T47D (cell line): ENCODE data around the gene NUP155.
A peak's percentile ranks its signal among the peaks of the same experiment; 100 is the strongest.

Experiments
- DNase-seq, 2 experiments: peaks; one replicate each; pipeline versions ENCODE4 v3.0.0 to v3.0.0-alpha.2; 2011 to 2012; ENCODE audit warnings: low read depth in 1 of 2, low spot score in 1 of 2
- JUND ChIP-seq: IDR thresholded peaks from 2 replicates; pipeline ENCODE4 v1.6.1; 2012; ENCODE audit warnings: low read depth
- in situ Hi-C: cut with HindIII; loops from 2 replicates; pipeline ENCODE4 v1.10.0; 2016; ENCODE audit warnings: low sequenced_read_pairs, low pct_unique_long_range_greater_than_20kb

The NUP155 gene

DNA sequence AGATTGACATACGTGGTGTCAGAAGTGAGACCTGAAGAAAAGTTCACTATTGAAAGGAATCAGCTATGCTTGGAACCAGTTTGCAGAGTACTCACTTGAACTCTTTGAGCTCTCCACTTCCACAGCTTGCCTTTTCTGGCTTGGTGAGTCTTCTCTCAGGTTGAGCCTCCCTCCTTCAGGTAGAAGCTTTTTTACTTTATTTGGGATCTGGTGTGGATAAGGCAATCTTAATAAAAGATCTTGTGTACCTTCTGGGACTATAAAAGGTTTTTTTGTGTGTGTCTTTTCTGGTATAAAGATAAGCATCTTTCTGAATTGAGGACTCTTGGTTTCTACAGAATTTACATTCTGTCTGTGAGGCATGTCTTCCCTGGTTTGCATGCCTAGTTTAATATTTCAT, 116.3 kb downstream of the NUP155 start:
- in situ Hi-C loops, result no loop called here
- DNase-seq, result peak in 1 of 2 experiments; percentile 53
- no peak for TF ChIP-seq JUND

DNA sequence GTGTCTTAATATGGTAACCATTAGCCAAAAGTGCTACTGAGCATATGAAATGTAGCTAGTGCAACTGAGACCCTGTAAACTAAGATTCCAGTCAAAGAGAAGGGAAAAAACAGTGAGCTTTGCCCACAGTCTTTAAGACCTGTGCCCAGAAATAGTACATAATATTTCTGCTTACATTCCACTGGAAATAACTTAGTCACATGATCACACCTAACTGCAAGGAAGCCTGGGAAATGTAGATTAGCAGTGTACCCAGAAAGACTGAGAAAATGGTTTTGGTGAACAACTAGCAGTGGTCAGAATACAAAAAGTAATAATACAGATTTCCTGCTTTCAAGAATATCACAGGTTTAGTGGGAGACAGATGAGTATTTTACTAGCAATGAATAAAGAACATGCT, 119.2 kb downstream of the NUP155 start:
- no peak for DNase-seq
- in situ Hi-C loops, result no loop called here
- no peak for TF ChIP-seq JUND

DNA sequence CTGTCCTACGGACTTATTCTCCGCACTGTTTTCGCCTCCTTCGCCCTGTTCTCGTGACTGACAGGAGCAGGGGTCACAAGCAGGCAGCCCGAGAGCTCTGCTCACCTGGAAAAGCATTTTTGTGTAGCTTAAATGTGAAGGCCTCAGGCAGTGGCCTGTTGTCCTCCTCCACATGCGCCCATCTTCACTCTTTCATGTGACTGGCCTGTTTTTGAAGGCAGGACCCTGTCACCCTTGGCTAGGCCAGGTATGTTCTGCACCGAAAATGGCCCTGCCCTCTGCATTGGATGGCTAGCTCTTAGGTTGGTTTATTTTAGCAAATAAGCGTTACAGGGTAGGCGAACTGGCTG, 121.1 kb downstream of the NUP155 start:
- peak in 1 of 2 experiments; percentile 6 for DNase-seq
- in situ Hi-C loops, result no loop called here
- TF ChIP-seq JUND, result no peak

DNA sequence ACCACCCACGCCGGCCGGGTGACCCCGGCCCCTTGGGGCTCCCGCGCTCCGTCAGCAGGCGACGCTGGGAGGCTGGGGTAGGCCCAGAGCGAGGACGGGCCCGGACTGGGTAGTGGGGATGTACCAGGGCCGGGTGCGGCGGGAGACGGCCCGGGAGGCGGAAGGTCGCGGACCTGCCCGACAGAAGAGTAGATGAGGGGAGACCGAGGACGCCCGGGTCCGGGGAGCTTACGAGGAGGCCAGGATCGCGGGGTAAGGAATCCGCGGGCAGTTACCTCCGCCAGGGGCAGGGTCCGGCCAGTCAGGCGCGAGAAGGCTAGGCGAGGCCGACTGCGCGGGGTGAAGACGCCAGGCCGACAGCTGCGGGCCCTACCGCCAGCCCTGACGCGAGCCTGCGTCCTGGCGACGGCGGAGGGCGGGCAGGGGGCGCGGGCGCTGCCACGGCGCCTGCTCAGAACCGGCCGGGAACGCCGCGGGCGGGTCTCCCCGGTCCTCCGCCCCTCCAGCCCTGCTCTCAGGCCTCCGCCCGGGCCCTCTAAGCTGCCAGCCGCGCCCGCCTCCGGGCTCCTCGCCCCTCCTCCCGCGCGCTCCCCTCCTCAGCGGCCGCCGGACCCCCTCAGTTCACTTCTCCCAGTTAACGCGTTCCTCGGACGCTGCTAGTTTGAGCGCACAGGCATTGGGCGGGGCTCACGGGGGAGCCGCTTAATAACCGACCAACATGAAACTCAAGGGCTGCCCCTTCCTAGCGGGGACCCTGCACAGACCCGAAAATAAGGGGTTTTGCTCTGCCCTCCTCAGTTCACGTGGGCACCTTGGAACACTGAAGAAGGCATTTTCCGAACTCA, 121.7 kb downstream of the NUP155 start, which contains the start of gene CPLANE1:
Gene CPLANE1, minus strand, starts transcription at position 407 of the 845 bp plus-strand sequence. CDS start 1,678 bp downstream, outside the sequence.
- DNase-seq, result peak; percentile 61 to 66
- in situ Hi-C loops, result no loop called here
- no peak for TF ChIP-seq JUND

DNA sequence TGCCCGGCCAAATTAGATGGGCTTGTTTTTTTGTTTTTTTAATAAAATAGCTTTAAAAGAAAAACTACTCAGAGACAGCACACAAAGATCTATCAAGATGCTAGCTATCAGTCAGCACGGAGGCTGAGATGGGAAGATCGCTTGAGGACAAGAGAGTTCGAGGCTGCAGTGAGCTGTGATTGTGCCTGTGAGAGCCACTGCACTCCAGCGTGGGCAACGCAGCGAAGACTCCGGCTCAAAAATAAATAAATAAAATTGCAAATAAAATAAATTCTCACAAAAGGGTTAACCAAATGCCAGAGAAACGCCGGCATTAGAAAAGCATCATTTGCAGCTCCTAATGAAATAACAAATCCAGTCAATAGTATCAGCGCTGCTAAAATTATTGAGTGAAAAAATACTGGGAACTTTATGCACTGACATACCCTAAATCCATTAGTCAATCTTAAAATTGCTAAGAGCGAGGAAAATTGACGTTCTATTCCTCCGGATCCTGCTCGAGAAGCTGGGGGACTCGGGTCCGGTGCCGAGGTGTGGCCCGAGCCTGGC, 122.4 kb downstream of the NUP155 start:
- in situ Hi-C loops, result no loop called here

DNA sequence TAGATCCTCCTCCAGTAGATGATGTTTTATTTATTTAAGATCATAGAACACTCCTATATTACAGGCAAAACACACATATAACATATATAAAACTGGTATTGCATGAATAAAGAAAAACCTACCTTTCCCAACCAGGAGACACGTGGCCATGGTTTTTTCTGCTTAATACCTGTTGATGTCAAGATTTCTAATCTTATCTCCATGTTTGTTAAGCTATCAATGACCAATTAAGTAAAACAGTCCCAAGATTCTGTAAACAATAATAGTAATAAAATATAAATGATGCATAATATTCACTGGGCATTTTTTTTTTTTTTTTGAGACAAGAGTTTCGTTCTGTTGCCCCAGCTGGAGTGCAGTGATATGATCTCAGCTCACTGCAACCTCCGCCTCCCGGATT, 123.4 kb downstream of the NUP155 start:
- no peak for TF ChIP-seq JUND
- in situ Hi-C loops, result no loop called here
- no peak for DNase-seq

More for the DNA sequence above, 122.4 kb downstream of the NUP155 start:
- DNase-seq, result peak in 1 of 2 experiments; percentile 14
- no peak for TF ChIP-seq JUND

DNA sequence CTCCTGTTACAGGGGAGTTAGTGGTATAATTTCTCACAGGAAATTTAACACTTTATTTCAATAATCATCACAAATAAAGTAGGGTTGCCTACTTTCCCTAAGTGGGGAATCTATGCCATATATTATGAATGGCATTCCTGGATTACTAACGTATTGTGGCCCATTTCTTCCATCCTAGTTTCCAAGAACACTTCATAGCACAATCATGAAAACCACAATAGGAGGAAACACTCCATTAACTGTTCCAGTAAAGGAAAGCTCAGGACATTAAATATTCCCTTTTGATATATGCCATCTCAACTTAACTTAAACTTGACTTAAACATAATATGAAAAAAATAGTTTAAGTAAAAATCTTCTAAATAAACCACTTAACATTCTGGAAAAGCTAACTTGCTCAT, 123.9 kb downstream of the NUP155 start:
- DNase-seq, result no peak
- in situ Hi-C loops, result no loop called here

More for the DNA sequence above, 123.9 kb downstream of the NUP155 start:
- TF ChIP-seq JUND, result no peak
